AG09309 (cell line): ENCODE results near the gene B4GALNT1.
A peak's percentile ranks its signal among the peaks of the same experiment; 100 is the strongest.

Experiments
- DNase-seq: peaks from one replicate; pipeline ENCODE4 v3.0.0-alpha.2; 2010; ENCODE audit warnings: low read depth
- H3K4me3 ChIP-seq: 2 replicates; pipeline ENCODE4 v1.5.1; 2011; ENCODE audit warnings: mild to moderate bottlenecking, low read depth, low read length, moderate library complexity; ENCODE audit not compliant: control insufficient read depth
- CTCF ChIP-seq: IDR thresholded peaks from 2 replicates; pipeline ENCODE4 v1.5.1; 2011; ENCODE audit warnings: mild to moderate bottlenecking, low read depth, low read length, inconsistent platforms; ENCODE audit not compliant: insufficient read depth, control insufficient read depth; ENCODE audit errors: missing control alignments

Gene B4GALNT1

GRCh38 chr12:57609781-57610553 is 23.0 kb downstream of the B4GALNT1 start:
- no peak for TF ChIP-seq CTCF
- DNase-seq: no peak
- H3K4me3 ChIP-seq: no peak overlapping the region

GRCh38 chr12:57609101-57609780 is 23.8 kb downstream of the B4GALNT1 start:
- no peak overlapping the region for H3K4me3 ChIP-seq
- TF ChIP-seq CTCF: no peak
- DNase-seq: no peak

- no peak for DNase-seq
- TF ChIP-seq CTCF: no peak
- no peak overlapping the region for H3K4me3 ChIP-seq
Measured at GRCh38 chr12:57607958-57608663, 24.9 kb downstream of the B4GALNT1 start.

GRCh38 chr12:57606821-57607220 is 26.2 kb downstream of the B4GALNT1 start:
- no peak for TF ChIP-seq CTCF
- H3K4me3 ChIP-seq: no peak overlapping the region
- DNase-seq: no peak

- no peak overlapping the region for H3K4me3 ChIP-seq
- no peak for TF ChIP-seq CTCF
- no peak for DNase-seq
Measured at GRCh38 chr12:57606399-57606798, 26.6 kb downstream of the B4GALNT1 start.

- H3K4me3 ChIP-seq: peak overlapping the region; percentile 59; the same call in 1 of the 2 replicates
- DNase-seq: no peak
- TF ChIP-seq CTCF: no peak
Measured at GRCh38 chr12:57605811-57606311, 27.1 kb downstream of the B4GALNT1 start.
